Measurements from ENCODE around the gene GRPEL1.

Gene GRPEL1

DNA sequence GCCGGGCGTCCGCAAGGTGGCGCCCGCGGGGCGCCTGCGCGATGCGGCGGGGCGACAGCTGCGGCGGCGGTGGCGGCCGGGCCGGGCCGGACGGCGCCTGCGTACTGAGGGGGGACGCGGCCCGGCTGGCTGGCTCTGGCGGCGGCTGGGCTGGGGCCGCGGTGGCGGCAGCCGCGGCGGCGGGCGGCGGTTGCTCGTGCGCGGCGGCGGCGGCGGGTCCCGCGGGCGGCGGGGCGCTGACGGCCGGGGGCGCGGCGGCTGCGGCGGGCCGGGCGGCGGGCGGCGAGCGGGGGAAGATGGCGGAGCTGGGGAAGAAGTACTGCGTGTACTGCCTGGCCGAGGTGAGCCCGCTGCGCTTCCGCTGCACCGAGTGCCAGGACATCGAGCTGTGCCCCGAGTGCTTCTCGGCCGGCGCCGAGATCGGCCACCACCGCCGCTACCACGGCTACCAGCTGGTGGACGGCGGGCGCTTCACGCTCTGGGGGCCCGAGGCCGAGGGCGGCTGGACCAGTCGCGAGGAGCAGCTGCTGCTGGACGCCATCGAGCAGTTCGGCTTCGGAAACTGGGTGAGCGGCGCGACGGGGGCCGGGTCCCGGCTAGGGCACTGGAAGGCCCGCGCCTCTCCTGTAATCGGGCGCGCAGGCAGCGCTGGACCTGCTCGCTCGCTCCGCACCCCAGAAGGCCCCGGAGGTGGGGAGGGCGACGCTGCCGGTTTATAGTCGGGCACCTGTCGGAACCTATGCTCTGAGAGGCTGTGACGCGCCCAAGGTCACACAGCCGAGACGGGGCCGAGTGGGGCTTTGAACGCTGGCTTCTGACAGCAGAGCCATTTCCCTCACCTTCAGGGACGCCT, 24.4 kb downstream of the GRPEL1 start, which contains the start of gene TADA2B:
TSS of gene TADA2B (plus strand) at position 89 of the 853 bp plus-strand sequence. CDS start at position 297, 208 bp downstream.
- DNase-seq = peak in 4 of 14 donors; percentile 43 to 69 (median 50)

DNA sequence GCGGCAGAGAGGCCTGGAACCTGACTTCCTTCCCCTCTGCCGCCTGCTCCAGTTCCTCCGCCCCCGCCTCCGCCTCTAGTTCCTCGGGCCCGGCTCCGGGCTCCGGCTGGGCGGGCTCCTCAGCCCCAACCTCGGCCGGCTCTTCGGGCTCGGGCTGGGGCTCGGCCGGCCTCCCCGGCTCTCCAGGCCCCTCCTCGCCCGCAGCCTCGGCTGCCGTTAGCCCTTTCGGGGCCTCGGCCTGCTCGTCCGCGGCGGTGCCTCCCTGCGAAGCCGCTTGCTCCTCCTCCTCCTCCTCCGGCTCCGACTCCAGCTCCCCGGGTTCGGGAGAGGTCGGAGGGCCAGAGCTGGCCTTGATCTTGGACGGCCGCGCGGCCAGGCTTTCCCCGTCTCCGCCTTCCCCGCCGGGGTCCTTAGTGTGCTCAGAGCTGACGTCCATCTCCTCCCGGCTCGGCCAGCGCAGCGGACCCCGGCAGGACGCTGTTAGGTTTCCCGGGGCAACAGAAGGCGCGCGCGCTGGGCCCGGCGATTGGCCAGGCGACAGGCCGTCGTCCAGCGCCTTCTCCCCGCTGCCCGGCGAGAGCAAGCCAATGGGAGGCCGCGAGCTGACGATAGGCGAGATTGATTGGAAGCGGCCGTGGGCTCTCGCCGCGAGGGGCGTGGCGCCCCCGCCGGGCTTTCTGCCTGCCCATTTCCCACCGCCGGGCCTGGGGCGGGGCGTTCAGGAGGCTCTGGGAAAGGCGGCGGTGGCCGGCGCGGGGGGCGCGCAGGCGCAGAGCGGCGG, 25.2 kb downstream of the GRPEL1 start:
- peak; percentile 67 to 98 (median 93) for DNase-seq

DNA sequence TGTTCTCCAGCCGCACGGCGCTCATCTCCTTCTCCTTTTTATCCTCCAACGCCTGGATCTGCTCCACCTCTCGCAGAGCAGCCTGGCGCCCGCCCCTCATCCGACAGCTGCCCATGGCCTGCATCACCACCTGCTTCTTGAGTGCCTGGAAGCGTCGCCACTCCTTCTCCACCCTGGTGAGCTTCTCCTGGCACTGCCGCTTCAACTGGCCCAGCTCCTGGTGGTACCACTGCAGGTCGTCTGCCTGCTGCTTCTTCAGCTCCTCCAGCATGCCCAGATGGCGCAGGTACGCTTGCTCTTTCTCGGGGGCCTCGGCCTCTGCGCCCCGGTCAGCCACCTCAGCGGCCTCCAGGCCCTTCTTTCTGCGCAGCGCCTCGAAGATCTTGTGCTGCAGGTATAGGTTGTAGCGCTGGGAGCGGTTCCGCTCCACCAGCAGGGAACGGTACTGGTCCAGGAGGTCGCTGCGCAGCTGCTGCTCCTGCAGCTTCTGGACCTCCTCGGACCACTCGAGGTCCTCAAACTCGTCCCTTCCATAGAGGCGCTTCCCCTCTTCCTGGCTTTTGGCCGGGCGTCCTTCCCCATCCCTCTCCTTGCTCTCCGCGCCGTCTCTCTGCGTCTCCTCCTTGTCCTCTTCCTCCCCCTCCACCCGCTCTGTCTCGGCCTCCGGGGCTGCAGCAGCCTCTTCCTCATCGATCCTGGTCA, 25.9 kb downstream of the GRPEL1 start:
- peak in 2 of 14 donors; percentile 41 to 63 for DNase-seq

DNA sequence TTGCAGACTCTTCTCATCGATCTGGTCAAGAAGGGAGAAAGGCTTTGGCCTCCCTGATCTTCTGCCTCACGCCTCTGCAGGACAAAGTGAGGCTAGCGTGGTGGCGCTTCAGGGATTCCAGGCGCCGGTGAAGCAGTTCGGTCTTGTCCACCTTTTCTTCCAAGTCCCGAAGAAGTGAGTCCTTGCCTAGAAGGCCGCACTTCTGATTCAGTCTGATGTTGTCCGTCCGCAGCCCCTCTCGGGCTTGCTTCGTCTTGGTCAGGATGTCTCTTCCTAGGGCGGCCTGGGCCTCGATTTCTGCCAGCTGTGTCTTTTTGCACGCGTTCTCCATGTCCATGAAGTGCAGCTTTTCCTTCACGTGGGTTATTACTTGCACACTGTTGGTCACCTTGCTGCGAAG, 26.6 kb downstream of the GRPEL1 start:
- no peak for DNase-seq

DNA sequence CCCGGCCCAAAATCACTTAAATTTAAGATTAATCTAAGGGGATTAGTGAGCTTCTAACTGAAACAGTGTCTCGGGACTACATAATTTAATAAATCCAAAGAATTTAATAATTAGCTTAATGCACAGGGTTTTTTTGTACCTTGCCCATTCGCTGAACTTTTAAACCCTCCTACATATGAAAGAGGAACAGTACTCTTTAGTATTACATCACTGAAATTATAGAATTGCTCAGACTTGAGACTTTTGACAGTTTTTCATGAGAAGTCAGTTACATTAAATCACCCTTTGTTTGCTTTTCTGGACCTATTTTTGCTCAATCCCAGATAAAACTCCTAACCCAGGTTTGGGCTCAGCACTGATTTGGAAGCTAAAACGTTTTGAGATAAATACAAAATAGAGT, 27.1 kb downstream of the GRPEL1 start:
- DNase-seq = no peak

DNA sequence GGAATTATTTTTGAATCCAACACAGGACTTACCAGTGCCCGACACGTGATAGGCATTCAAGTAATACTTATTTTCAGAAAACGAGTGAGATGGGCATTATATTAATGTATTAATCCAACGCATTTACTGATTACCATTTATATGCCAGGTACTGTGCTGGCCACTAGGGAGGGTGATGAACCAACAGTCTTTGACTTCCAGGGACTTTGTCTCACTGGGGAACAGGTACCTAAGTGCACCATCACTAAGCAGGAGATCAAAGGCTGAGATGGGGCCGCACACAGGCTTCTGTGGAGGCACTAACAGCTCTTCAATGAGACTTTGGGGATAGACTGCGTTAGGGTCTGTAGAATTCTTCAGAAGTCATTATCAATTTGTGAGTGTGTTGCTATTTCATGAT, 30.4 kb downstream of the GRPEL1 start:
- DNase-seq = no peak

DNA sequence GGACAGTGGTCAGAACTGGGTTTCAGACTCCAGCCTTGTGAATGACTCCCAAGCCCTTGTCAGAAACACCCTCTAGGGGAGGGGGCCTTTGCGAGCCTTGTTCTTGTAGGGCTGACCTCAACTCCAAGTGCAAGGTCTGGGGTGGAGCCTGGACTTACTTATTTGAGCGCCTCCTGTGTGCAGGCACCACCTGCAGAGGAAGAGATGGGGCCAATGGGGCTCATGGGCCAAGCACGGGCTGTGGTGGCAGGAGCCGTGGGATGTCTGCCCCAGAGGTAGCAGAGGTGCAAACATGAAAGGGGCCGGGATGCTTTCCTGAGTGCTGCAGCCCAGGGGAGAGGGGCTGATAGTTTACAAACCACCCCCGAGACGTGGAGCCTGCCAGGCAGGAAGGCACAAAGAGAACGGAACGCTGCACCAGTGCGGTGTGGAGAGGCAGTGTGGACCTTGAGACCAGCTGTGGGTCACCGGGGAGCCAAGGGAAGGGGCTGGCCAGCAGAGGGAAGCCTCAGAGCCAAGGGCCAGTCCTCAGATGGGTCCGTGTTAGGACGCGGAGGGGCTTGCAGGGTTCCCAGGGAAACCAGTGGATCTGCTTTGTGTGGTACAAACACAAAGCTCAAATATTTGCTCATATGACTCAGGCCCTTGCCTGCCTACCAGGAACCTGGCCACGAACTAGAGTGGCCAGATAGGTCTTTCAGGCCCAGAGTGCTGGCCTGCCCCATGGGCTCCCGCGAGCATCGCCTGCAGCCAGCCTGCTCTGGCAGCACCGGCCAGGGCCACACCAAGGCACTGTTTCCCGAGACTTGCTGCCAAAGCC, 33.4 kb downstream of the GRPEL1 start:
- DNase-seq = peak in 4 of 14 donors; percentile 8 to 59 (median 16)

DNA sequence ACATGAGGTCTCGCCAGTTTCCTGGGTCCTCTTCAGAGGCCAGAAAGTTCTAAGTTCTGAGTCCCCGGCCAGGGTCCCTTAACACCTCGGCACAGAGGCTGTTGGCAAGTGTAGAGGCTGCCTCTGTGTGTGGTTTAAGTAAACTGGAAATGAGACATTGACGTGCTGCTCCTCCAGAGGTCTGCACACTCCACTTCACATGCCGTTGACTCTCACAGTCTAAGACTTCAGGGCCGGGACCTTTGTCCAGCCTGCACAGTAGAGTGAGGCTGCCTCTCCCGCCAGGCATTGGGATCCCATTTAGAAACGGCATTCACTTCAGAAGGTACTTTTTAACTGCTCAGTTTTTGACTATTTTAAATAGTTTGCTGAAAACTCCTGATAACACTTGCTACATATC, 35.3 kb downstream of the GRPEL1 start:
- DNase-seq = no peak

DNA sequence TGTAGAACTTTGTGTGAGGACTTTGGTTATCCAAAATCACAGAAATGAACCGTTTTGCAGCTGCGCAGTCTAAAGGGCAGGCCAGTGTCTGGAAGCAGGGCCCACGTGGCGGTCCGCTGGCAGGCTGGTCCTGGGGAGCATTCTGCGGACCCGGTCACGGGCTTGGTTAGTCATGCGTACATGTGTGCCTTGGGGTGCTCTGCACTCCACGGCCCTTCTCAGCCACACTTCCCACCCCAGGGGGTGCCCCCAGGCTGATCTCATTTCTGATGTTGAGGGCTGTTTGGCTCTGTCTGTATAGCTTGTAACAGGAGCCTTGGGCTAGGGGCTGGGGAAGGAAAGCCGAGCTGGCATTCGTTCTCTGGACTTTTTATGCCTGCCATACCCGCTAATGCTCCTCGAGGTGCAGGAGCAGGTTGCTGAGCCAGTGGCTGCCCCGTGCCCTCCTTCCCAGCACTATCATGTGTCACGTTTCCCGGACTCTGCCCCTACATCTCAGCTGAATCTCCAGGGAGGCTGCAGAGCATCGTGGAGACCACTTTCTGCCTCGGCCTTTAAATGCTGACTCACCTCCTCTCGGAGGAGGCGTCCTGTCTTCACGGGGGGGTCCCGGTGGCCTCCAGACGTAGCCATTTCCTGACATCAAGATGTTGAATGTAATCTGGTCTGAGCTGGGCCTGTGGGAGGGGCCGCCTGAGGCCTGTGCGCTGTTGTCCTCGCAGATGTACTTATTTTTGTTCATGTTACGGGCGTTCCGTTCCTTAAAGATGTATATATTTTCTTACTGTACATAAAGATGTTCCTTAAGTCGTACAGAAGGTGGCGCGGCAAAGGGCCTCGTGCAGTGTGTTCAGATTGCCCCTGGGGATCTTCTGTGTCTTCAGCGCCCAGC, 36.1 kb downstream of the GRPEL1 start:
- DNase-seq = no peak

DNA sequence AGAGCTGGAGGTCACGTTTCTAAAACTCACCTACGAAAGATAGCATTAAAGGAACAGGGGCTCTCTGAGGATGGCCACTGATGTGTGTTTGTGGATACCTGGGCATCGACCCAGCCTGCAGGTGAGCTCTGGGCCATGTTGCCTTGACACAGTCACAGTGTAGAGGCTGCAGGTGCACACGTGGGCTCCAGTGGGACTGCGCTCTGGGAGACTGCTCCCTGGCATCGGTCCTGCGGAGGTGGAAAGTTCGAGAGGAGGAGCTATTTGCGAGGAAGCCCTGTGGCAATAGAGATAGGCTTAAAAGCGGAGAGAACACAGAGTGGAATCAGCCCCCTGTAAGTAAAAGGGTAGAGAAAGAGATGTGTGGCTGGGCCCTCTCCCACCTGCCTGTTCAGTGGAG, 37.0 kb downstream of the GRPEL1 start:
- no peak for DNase-seq

DNA sequence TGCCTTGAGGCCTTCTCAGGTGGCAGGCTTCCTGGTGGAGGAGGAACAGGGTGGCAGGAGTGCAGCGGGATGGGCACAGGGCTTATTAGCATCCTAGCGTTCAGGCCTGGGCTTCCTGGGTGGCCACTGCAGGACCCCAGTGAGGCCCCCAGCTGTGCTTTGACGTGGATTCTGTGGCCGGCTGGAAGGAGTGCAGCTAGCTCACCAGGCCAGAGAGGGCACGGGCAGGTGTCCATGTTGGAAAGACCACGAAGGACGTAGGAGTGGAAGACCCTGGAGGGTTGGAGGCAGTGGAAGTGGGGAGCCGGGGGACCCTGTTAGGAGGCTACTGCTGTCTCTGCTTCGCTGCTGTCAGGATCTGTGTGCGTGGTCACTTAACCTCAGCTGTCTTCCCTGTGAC, 37.9 kb downstream of the GRPEL1 start:
- no peak for DNase-seq

DNA sequence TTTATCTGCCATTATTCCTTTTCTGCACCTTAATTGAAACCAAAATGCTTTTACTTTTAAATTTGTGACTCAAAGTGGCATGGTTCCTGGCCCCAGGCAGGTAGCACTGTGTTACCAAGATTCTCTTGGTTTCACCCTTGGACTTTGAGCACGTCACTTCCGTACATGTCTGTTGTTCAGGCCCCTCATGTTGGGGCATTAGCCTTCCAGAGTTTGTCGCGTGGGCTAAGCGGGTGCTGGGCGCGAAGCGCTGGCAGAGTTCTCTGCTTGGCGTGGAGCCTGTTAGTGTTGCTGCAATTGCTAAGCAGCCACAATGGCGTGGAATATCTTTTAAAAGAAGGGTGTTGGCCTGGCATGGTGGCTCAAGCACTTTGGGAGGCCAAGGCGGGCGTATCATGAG, 38.7 kb downstream of the GRPEL1 start:
- DNase-seq = peak in 2 of 14 donors; percentile 10 to 23

DNA sequence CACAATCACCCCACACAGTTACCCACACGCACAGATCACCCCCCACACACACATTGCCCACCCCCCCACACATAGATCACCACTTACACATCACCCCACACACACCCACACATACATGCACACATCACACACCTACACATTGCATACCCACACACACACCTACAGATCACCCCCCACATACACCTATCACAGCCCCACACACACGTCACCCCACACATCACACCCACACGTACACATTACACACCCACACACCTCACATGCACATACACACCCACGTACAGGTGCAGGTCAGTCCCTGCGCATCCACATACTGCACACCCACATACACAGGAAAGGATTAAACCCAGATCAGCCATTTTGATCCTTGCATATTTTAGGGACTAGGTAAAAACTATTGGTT, 40.0 kb downstream of the GRPEL1 start:
- no peak for DNase-seq

DNA sequence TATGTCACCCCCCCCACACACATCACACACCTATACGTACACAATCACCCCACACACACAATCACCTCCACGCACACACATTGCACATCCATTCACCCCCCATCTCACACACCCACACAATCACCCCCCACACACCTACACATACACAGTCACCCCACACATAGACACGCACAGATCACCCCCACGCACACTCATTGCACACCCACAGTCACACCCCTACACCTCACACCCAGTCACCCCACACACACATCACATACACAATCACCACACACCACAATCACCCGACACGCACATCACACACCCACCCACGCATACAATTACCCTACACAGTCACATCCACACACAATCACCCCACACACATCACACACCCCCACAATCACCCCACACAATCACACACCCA, 40.6 kb downstream of the GRPEL1 start:
- no peak for DNase-seq

DNA sequence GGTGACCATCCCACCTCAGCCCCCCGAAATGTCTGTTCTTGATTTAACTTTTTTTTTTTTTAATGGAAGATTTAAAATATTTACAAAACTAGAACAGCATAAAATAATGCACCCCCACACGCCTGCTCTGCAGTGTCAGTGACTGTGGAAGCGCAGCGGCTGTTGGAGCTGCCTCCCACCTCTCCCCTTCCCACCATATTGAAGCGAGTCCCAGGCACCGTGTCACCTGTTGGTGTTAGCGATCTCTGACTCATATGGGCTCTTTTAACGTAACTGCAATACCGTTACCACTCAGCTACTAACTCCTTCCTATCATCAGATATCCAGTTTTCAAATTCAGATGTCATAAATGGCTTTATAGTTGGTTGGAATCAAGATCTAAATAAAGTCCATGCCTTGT, 41.8 kb downstream of the GRPEL1 start:
- DNase-seq = no peak

DNA sequence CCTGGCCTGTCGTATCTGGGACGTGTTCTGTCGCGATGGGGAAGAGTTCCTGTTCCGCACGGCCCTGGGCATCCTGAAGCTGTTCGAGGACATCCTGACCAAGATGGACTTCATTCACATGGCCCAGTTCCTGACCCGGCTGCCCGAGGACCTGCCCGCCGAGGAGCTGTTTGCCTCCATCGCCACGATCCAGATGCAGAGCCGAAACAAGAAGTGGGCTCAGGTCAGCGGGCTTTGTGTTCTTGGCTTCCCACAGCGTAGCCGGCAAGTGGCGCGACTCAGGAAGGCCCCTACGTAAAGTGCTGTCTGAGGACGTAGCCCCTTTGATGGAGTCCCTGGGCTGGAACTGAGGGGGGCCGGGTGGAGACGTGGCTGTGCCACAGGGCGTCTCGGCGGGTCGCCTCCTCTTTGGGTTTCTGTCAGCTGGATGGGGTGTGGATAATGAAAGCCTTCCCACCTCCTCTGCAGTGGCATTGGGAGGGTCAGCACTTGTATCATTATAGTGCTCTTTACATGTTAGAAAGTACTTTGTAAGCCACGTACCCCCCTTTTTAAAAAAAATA, 42.7 kb downstream of the GRPEL1 start:
- DNase-seq = no peak

DNA sequence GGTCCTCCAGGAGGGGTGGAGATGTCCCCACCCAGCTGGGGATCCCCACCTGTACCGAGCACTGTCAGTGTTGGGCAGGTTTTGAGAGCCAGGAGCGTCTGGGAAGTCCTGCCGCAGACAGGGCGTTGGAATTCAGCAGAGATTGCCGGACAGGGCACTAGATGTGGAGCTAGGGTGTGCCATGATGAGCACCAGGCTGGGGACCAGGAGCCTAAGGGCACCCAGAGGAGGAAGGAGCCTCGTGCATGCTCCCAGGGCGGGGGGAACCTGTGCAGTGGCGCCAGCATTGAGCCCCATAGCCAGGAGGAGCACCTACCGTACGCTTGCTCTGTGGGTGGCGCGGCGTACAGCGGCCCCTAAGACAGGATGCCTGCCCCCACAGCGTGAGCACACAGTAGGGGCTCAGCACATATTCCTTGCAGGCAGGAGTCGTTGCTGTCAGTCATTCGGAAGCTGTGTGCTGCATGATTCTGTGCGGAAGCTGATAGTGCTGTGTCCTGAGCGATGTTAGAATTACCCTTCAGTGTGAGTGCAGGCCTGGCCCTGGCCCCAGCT, 43.5 kb downstream of the GRPEL1 start:
- no peak for DNase-seq

DNA sequence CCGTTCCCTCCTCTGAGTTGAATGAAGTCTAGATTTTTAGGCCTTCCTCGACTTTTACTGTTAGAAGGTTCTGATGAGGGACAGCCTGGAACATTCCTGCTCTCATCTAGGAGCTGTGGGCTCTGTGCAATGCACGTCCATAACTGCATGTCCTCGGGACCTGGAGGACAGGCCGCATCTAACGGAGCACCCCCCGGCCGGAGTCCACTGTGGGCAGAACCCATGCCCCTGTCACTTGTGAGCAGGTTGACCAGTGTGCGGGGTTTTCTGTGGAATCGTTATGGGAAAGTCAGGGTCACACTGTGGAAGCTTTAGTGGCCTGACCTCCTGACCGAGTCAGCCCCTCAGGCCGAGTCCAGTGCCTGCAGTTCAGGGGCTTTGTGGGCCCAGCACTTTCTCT, 44.0 kb downstream of the GRPEL1 start:
- DNase-seq = no peak

DNA sequence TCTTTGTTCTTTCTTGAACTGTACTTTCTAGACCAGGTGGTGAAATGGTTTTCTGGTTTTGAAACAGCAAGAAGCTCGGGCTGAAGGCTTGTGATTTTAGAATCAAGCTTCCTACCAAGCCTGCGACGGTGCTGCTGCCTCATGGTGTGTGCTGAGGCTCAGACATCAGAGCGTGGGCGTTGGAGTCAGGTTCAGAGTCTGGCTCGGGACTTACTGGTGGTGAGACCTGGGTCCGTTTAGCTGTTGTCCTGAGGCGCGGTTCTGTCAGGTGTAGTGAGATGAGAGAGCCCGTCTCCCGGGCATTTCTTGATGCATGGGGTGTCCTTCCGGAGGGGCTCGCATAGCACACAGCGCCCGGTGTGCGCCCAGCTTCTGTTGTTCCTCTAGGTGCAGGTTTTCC, 44.4 kb downstream of the GRPEL1 start:
- DNase-seq = no peak

DNA sequence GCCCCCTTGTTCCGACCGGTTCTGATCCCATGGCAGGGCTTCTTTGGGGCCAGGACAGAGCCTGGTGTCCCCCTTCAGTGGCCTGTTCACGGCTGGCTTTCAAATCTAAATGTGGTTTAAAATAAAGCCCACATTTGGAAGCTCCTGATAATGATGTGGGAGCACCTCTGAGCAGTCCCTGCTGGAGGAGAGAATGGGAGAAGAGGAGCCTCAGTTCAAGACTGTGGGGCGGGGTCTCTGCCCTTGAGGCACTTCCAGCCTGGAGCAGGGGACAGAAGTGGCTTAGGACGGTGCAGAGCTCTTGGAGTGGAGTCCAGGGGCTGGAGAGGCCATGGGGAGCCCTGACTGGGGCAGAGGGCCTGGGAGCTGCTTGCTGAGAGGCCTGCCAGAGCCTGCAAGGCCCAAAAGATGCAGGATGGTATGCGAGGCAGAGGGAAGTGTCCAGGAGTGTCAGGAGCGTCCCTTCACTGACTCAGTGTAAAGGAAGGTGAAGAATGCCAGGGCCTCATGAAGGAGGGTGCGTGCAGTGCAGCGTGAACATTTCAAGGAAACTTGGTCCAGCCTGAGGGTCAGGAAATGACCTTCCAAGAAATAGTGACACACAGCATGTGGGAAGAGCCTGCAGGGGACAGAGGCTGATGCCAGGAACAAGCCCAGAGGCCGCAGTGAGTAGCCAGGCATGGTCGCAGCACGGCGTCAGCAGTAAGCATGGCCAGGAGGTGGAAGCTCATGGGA, 45.8 kb downstream of the GRPEL1 start:
- DNase-seq = no peak
